HCT116 (cell line): ENCODE data around the gene ADORA2B. TPM values are rescaled to one million over a fixed set of nuclear protein-coding genes. Genes with fewer than 3 reads are reported as not detected.

Experiments used
- ATAC-seq: fragments of 200-7000 bp; cut with Tn5 transposase; 2 replicates; pipeline ENCODE4 v1.9.1; 2020; ENCODE audit warnings: mild to moderate bottlenecking, moderate library complexity
- BruUV-seq: library from RNA; stranded (reverse); fragments of 400-500 nt; replicated peaks from 2 replicates; lab custom pipeline; 2021; lab: Mats Ljungman, UMichigan
- CTCF ChIA-PET: fragments of 300-600 bp; sonication (Branson Sonifier 250); formaldehyde crosslinking; loops from one replicate; lab custom pipeline; 2021; ENCODE audit warnings: antibody characterized with exemption; lab: Charles Lee
- POLR2A ChIA-PET: fragments of 300-600, 350-600 bp; sonication (Branson Sonifier 250); formaldehyde crosslinking; loops from one replicate; lab custom pipeline; 2021; ENCODE audit warnings: antibody characterized with exemption; lab: Charles Lee
- RAD21 ChIA-PET, 2 experiments: fragments of 300-600 bp; sonication (Branson Sonifier 250); formaldehyde crosslinking; loops; one replicate each; lab custom pipeline; 2023; ENCODE audit warnings: low total read pairs in 2 of 2; ENCODE audit not compliant: uncharacterized antibody in 2 of 2, unreplicated experiment in 2 of 2, low non-redundant PET in 1 of 2; lab: Charles Lee
- DNase-seq: peaks from one replicate; pipeline ENCODE4 v3.0.0-alpha.2; 2010; ENCODE audit warnings: low read depth, low spot score
- H2AFZ ChIP-seq: fragments of 200-600 bp; shearing (Covaris generic), sonication (generic); 2 replicates; pipeline ENCODE4 v1.6.1; 2017; ENCODE audit warnings: low read depth, mixed run types, mixed read lengths, antibody characterized with exemption, low read length; ENCODE audit not compliant: poor library complexity, severe bottlenecking
- H3K27ac ChIP-seq: 2 replicates; pipeline ENCODE4 v1.5.1; 2012; ENCODE audit warnings: low read depth, low read length
- H3K27me3 ChIP-seq: fragments of 200-600 bp; sonication (generic); 2 replicates; pipeline ENCODE4 v1.6.1; 2016; ENCODE audit warnings: mixed run types, low read length, mixed read lengths; ENCODE audit not compliant: insufficient read depth
- H3K36me3 ChIP-seq, 2 experiments: fragments of 200-500 bp in 1 of 2; fragments of 200-600 bp in 1 of 2; sonication (Bioruptor generic) in 1 of 2; sonication (generic) in 1 of 2; 2 replicates each; pipeline versions ENCODE4 v1.5.1 to v1.6.1; 2014 to 2016; ENCODE audit warnings: low read length in 2 of 2, inconsistent platforms in 1 of 2, mixed read lengths in 1 of 2, mixed run types in 1 of 2; ENCODE audit not compliant: insufficient read depth in 2 of 2, control insufficient read depth in 1 of 2
- H3K4me1 ChIP-seq, 2 experiments: fragments of 200-600 bp in 1 of 2; sonication (generic) in 1 of 2; 2 replicates each; pipeline versions ENCODE4 v1.5.1 to v1.6.1; 2012 to 2017; ENCODE audit warnings: low read length in 2 of 2, inconsistent platforms in 1 of 2, mild to moderate bottlenecking in 1 of 2, mixed read lengths in 1 of 2, mixed run types in 1 of 2, moderate library complexity in 1 of 2; ENCODE audit not compliant: insufficient read depth in 2 of 2, control insufficient read depth in 1 of 2
- H3K4me2 ChIP-seq: fragments of 200-600 bp; sonication (generic); 2 replicates; pipeline ENCODE4 v1.6.1; 2017; ENCODE audit warnings: mixed run types, low read length, mixed read lengths
- H3K4me3 ChIP-seq, 2 experiments: fragments of 200-600 bp in 1 of 2; sonication (generic) in 1 of 2; replicated peaks in 1 of 2; 2 replicates each; pipeline ENCODE4 v1.5.1; 2011 to 2016; ENCODE audit warnings: low read length in 2 of 2, control low read depth in 1 of 2, low read depth in 1 of 2, mild to moderate bottlenecking in 1 of 2, mixed read lengths in 1 of 2, mixed run types in 1 of 2
- H3K79me2 ChIP-seq: fragments of 200-600 bp; sonication (generic); 2 replicates; pipeline ENCODE4 v1.6.1; 2017; ENCODE audit warnings: mild to moderate bottlenecking, mixed run types, low read length, moderate library complexity, mixed read lengths; ENCODE audit not compliant: insufficient read depth
- H3K9ac ChIP-seq: fragments of 200-600 bp; sonication (generic); 2 replicates; pipeline ENCODE4 v1.6.1; 2016; ENCODE audit warnings: low read length, mixed read lengths
- H3K9me2 ChIP-seq: fragments of 200-600 bp; sonication (generic), shearing (Covaris generic); 2 replicates; pipeline ENCODE4 v1.6.1; 2017; ENCODE audit warnings: mixed run types, mild to moderate bottlenecking, moderate library complexity; ENCODE audit not compliant: insufficient read depth
- H3K9me3 ChIP-seq, 2 experiments: fragments of 200-500 bp in 1 of 2; fragments of 200-600 bp in 1 of 2; sonication (Bioruptor generic) in 1 of 2; sonication (generic) in 1 of 2; 2 replicates each; pipeline ENCODE4 v1.6.1; 2014 to 2017; ENCODE audit warnings: low read length in 2 of 2, mixed read lengths in 2 of 2, inconsistent platforms in 1 of 2, low read depth in 1 of 2, mild to moderate bottlenecking in 1 of 2, mixed run types in 1 of 2, moderate library complexity in 1 of 2; ENCODE audit not compliant: control insufficient read depth in 1 of 2, insufficient read depth in 1 of 2
- H4K20me1 ChIP-seq: fragments of 200-600 bp; sonication (generic), shearing (Covaris generic); 2 replicates; pipeline ENCODE4 v1.6.1; 2017; ENCODE audit warnings: mixed run types, mild to moderate bottlenecking, moderate library complexity; ENCODE audit not compliant: insufficient read depth
- CBX3 ChIP-seq: IDR thresholded peaks from 2 replicates; pipeline ENCODE4 v1.6.1; 2012; ENCODE audit warnings: low read depth
- CEBPB ChIP-seq: IDR thresholded peaks from 2 replicates; pipeline ENCODE4 v1.6.1; 2012; ENCODE audit warnings: low read depth
- CTCF ChIP-seq, 3 experiments: fragments of 200-600 bp in 1 of 3; sonication (generic) in 1 of 3; IDR thresholded peaks in 2 of 3; conservative IDR thresholded peaks in 1 of 3; 2 replicates each; pipeline ENCODE4 v1.5.1; 2012 to 2017; ENCODE audit warnings: low read depth in 2 of 3, low read length in 2 of 3, antibody characterized with exemption in 1 of 3, borderline replicate concordance in 1 of 3, control low read depth in 1 of 3, mild to moderate bottlenecking in 1 of 3, mixed read lengths in 1 of 3, mixed run types in 1 of 3, moderate library complexity in 1 of 3; ENCODE audit not compliant: insufficient read depth in 1 of 3
- EGR1 ChIP-seq: IDR thresholded peaks from 2 replicates; pipeline ENCODE4 v1.6.1; 2012; ENCODE audit warnings: low read depth
- EZH2 ChIP-seq: fragments of 200-600 bp; sonication (generic); IDR thresholded peaks from 2 replicates; pipeline ENCODE4 v1.6.1; 2017; ENCODE audit warnings: antibody characterized with exemption, mixed run types
- EZH2phosphoT487 ChIP-seq: fragments of 200-600 bp; IDR thresholded peaks from 2 replicates; pipeline ENCODE4 v1.6.1; 2018; ENCODE audit warnings: antibody characterized with exemption, borderline replicate concordance
- JUND ChIP-seq: IDR thresholded peaks from 2 replicates; pipeline ENCODE4 v1.6.1; 2012
- POLR2A ChIP-seq: IDR thresholded peaks from 2 replicates; pipeline ENCODE4 v1.7.0; 2011; ENCODE audit warnings: borderline replicate concordance; ENCODE audit not compliant: insufficient read depth, insufficient read length; ENCODE audit errors: extremely low read depth
- POLR2AphosphoS5 ChIP-seq: IDR thresholded peaks from 2 replicates; pipeline ENCODE4 v1.6.1; 2011; ENCODE audit warnings: mild to moderate bottlenecking, low read depth, low read length, moderate library complexity
- RAD21 ChIP-seq: IDR thresholded peaks from 2 replicates; pipeline ENCODE4 v1.6.1; 2012; ENCODE audit warnings: low read depth, mild to moderate bottlenecking
- SIN3A ChIP-seq: IDR thresholded peaks from 2 replicates; pipeline ENCODE4 v1.6.1; 2012; ENCODE audit warnings: low read depth
- SP1 ChIP-seq: IDR thresholded peaks from 2 replicates; pipeline ENCODE4 v1.6.1; 2012; ENCODE audit warnings: low read depth
- SRF ChIP-seq: IDR thresholded peaks from 2 replicates; pipeline ENCODE4 v1.6.1; 2012; ENCODE audit warnings: low read depth
- YY1 ChIP-seq: IDR thresholded peaks from 2 replicates; pipeline ENCODE4 v1.6.1; 2011; ENCODE audit warnings: low read length, low read depth, moderate library complexity, mild to moderate bottlenecking; ENCODE audit not compliant: insufficient replicate concordance; ENCODE audit errors: extremely low read depth
- ZBTB33 ChIP-seq: IDR thresholded peaks from 2 replicates; pipeline ENCODE4 v1.6.1; 2011; ENCODE audit warnings: mild to moderate bottlenecking, low read length, moderate library complexity; ENCODE audit not compliant: insufficient replicate concordance; ENCODE audit errors: extremely low read depth
- ZFX ChIP-seq: fragments of 450-650 bp; IDR thresholded peaks from 2 replicates; pipeline ENCODE4 v1.6.1; 2017
- ZNF274 ChIP-seq: fragments of 200-500 bp; sonication (Bioruptor generic); IDR thresholded peaks from 2 replicates; pipeline ENCODE4 v1.6.1; 2014; ENCODE audit warnings: mild to moderate bottlenecking, low read depth, low read length, inconsistent platforms
- intact Hi-C: fragments of 100-400 bp; cut with micrococcal nuclease; formaldehyde crosslinking; loops from 2 replicates; pipeline ENCODE4 v1.10.0; 2022
- total RNA-seq: library from RNA; stranded (reverse); gene quantifications from one replicate; pipeline ENCODE4 v1.2.1, GENCODE V29; 2021; ENCODE audit not compliant: unreplicated experiment
- TF ChIP-seq, protein P1 (sequence below): IDR thresholded peaks from 2 replicates; pipeline ENCODE4 v1.6.1; 2012
- TF ChIP-seq, protein P2 (sequence below): IDR thresholded peaks from 2 replicates; pipeline ENCODE4 v1.6.1; 2012
- TF ChIP-seq, protein P3 (sequence below): IDR thresholded peaks from 2 replicates; pipeline ENCODE4 v1.6.1; 2012; ENCODE audit warnings: low read depth

Gene ADORA2B
- total RNA-seq, 1 experiment from 2014 or later, result 47.5 TPM

GRCh38 chr17:15935891-15936290, 9.0 kb upstream of the ADORA2B start:
- DNase-seq (no peak), ATAC-seq (no peak)
- H3K27me3 ChIP-seq, result no peaks in the 10 kb centered on the region
- intact Hi-C loops, result no loop called here
- H2AFZ ChIP-seq, result no peak overlapping the region
- H3K36me3 ChIP-seq, result no peaks in the 10 kb centered on the region
- no peaks in the 10 kb centered on the region for H3K79me2 ChIP-seq
- no peak overlapping the region for H3K4me3 ChIP-seq
- ChIA-PET CTCF (interaction anchor here (1.1 kb wide), 1 partner anchor 9 kb away, joined by 3 read pairs; no protein-coding TSS in a partner anchor), POLR2A (no interaction called here)
- H4K20me1 ChIP-seq, result no peaks in the 10 kb centered on the region
- H3K4me2 ChIP-seq, result no peak overlapping the region
- no peak overlapping the region for H3K9ac ChIP-seq
- no TSS peak for BruUV-seq
- peaks cover 0 to 6% of the 10 kb centered on the region in 2 experiments; a peak in 1 of 4 replicates for H3K4me1 ChIP-seq
- H3K9me2 ChIP-seq, result no peaks in the 10 kb centered on the region
- TF ChIP-seq POLR2A, result no peak
- TF ChIP-seq CEBPB, result no peak
- TF ChIP-seq POLR2AphosphoS5, result no peak
- TF ChIP-seq, protein P1, sequence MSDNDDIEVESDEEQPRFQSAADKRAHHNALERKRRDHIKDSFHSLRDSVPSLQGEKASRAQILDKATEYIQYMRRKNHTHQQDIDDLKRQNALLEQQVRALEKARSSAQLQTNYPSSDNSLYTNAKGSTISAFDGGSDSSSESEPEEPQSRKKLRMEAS, result no peak
- no peak for TF ChIP-seq SIN3A
- TF ChIP-seq CBX3, result no peak
- no peak for TF ChIP-seq ZFX
- TF ChIP-seq ZBTB33, result no peak
- TF ChIP-seq SP1, result no peak
- no peak for TF ChIP-seq YY1
- TF ChIP-seq EZH2phosphoT487, result no peak
- no peak for TF ChIP-seq RAD21
- TF ChIP-seq, protein P2, sequence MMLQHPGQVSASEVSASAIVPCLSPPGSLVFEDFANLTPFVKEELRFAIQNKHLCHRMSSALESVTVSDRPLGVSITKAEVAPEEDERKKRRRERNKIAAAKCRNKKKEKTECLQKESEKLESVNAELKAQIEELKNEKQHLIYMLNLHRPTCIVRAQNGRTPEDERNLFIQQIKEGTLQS, result no peak
- TF ChIP-seq JUND, result no peak
- TF ChIP-seq EZH2, result no peak
- TF ChIP-seq CTCF (IDR thresholded peaks at IDR 0.05 in 2 of 3, conservative IDR thresholded peaks at IDR 0.05 in 1 of 3; ENCODE audit: borderline replicate concordance in 1 of 3, insufficient read depth in 1 of 3, low read depth in 2 of 3, low read length in 2 of 3), result no peak
- TF ChIP-seq EGR1, result no peak
- TF ChIP-seq, protein P3, sequence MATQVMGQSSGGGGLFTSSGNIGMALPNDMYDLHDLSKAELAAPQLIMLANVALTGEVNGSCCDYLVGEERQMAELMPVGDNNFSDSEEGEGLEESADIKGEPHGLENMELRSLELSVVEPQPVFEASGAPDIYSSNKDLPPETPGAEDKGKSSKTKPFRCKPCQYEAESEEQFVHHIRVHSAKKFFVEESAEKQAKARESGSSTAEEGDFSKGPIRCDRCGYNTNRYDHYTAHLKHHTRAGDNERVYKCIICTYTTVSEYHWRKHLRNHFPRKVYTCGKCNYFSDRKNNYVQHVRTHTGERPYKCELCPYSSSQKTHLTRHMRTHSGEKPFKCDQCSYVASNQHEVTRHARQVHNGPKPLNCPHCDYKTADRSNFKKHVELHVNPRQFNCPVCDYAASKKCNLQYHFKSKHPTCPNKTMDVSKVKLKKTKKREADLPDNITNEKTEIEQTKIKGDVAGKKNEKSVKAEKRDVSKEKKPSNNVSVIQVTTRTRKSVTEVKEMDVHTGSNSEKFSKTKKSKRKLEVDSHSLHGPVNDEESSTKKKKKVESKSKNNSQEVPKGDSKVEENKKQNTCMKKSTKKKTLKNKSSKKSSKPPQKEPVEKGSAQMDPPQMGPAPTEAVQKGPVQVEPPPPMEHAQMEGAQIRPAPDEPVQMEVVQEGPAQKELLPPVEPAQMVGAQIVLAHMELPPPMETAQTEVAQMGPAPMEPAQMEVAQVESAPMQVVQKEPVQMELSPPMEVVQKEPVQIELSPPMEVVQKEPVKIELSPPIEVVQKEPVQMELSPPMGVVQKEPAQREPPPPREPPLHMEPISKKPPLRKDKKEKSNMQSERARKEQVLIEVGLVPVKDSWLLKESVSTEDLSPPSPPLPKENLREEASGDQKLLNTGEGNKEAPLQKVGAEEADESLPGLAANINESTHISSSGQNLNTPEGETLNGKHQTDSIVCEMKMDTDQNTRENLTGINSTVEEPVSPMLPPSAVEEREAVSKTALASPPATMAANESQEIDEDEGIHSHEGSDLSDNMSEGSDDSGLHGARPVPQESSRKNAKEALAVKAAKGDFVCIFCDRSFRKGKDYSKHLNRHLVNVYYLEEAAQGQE, result no peak
- TF ChIP-seq ZNF274, result no peak
- no peak for TF ChIP-seq SRF
- TF ChIP-seq, all 23 proteins: peak for 0
- no peak overlapping the region for H3K27ac ChIP-seq
- RAD21 ChIA-PET, result no interaction called here
- H3K9me3 ChIP-seq, result no peaks in the 10 kb centered on the region
